ENCODE measurements around the gene SMAD6.

DNA sequence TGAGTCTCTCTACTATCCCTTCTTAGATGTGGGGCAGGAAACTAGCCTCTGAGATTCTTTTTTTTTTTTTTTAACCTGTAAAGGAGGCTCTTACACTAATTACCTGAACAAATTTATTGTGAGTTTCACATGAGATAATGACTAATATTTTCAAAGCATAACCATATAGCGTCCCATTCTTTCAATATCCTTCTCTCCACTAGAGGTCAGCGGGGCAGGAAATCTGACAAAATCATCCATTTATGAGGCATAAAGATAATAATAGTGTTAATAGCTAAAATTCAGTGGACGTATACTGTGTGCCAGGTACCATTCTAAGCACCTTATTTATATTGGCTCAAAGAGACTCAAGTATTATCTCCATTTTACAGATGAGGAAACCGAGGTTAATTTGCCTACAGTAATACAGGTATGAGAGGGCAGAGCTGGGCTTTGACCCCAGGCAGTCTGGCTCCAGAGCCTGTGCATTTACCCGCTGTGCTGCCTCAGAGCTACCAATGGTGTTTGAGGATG, 16.3 kb upstream of the SMAD6 start:
- TF ChIP-seq EZH2phosphoT487 (IDR thresholded peaks at IDR 0.05; ENCODE audit: insufficient read depth, low read depth) (no peak), EZH2 (IDR thresholded peaks at IDR 0.05; ENCODE audit: insufficient read depth, poor library complexity, severe bottlenecking) (no peak)
